ENCODE results near the gene S100A2. TPM values are rescaled to one million over a fixed set of nuclear protein-coding genes. Genes with fewer than 3 reads are reported as not detected.

S100A2 gene
- total and polyA plus RNA-seq, 2 of the 8 experiments (the other 6 are each of a cell fraction or from before 2014, with no cell fraction given), result 0.86 TPM; not detected in 1

DNA sequence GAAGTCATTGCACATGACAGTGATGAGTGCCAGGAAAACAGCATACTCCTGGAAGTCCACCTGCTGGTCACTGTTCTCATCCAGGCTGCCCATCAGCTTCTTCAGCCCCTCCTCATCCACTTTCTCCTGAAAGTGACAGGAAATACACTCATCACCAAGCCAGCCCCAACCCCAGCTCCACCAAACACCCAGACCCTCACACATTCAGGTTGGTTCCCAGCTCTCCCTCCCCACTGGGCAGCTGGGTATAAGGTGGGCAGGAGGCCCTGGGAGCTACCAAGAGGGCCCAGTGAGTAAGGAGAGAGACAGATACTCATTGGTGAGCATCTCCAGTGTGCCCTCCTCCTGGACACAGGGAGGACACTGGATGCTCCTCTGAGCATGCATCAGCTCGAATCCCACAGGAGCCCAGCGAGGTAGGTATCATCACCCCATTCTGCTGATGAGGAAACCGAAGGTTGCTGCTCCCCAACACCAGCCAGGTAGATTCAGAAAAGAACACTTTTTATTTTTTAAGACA lies 4.1 kb downstream of the S100A2 start (continued):
- TF ChIP-seq, protein P1, sequence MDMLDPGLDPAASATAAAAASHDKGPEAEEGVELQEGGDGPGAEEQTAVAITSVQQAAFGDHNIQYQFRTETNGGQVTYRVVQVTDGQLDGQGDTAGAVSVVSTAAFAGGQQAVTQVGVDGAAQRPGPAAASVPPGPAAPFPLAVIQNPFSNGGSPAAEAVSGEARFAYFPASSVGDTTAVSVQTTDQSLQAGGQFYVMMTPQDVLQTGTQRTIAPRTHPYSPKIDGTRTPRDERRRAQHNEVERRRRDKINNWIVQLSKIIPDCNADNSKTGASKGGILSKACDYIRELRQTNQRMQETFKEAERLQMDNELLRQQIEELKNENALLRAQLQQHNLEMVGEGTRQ (IDR thresholded peaks at IDR 0.05; ENCODE audit: low read length), result no peak
- TF ChIP-seq EP300 (IDR thresholded peaks at IDR 0.05; ENCODE audit: borderline replicate concordance in 1 of 2, low read depth in 2 of 2, low read length in 2 of 2) (no peak), CBX5 (IDR thresholded peaks at IDR 0.05; ENCODE audit: low read depth, low read length) (no peak), SP4 (IDR thresholded peaks at IDR 0.05; ENCODE audit: low read length) (no peak), SIRT6 (IDR thresholded peaks at IDR 0.05; ENCODE audit: low read length) (no peak)
- TF ChIP-seq, protein P2, sequence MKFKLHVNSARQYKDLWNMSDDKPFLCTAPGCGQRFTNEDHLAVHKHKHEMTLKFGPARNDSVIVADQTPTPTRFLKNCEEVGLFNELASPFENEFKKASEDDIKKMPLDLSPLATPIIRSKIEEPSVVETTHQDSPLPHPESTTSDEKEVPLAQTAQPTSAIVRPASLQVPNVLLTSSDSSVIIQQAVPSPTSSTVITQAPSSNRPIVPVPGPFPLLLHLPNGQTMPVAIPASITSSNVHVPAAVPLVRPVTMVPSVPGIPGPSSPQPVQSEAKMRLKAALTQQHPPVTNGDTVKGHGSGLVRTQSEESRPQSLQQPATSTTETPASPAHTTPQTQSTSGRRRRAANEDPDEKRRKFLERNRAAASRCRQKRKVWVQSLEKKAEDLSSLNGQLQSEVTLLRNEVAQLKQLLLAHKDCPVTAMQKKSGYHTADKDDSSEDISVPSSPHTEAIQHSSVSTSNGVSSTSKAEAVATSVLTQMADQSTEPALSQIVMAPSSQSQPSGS (IDR thresholded peaks at IDR 0.05; ENCODE audit: low read length), result no peak
